ENCODE data around the gene LAMB4.

Gene LAMB4

GRCh38 chr7:108062250-108063014 is 67.7 kb downstream of the LAMB4 start:
- no peak for TF ChIP-seq CTCF (IDR thresholded peaks at IDR 0.05)
- Histone ChIP-seq H3K27me3 (no peaks in the 10 kb centered on the region), H3K27ac (no peak overlapping the region), H3K4me1 (no peaks in the 10 kb centered on the region), H3K4me3 (no peak overlapping the region), H3K36me3 (no peaks in the 10 kb centered on the region), H3K9me3 (no peaks in the 10 kb centered on the region)
- no peak for DNase-seq
- intact Hi-C loops (cut with DNase I; ENCODE audit: low total_unique reads), result no loop called here

- no peak for TF ChIP-seq CTCF (IDR thresholded peaks at IDR 0.05)
- intact Hi-C loops (cut with DNase I; ENCODE audit: low total_unique reads), result no loop called here
- no peaks in the 10 kb centered on the region for H3K36me3 ChIP-seq
- DNase-seq, result no peak
- no peak overlapping the region for H3K4me3 ChIP-seq
- no peaks in the 10 kb centered on the region for H3K27me3 ChIP-seq
- H3K4me1 ChIP-seq, result no peaks in the 10 kb centered on the region
- H3K9me3 ChIP-seq, result no peaks in the 10 kb centered on the region
- H3K27ac ChIP-seq, result no peak overlapping the region
These were observed 70.6 kb downstream of the LAMB4 start for GRCh38 chr7:108059526-108059925.

- H3K4me3 ChIP-seq, result no peak overlapping the region
- H3K4me1 ChIP-seq, result no peaks in the 10 kb centered on the region
- H3K27me3 ChIP-seq, result no peaks in the 10 kb centered on the region
- TF ChIP-seq CTCF (IDR thresholded peaks at IDR 0.05), result no peak
- H3K27ac ChIP-seq, result no peak overlapping the region
- intact Hi-C loops (cut with DNase I; ENCODE audit: low total_unique reads), result no loop called here
- no peaks in the 10 kb centered on the region for H3K36me3 ChIP-seq
- DNase-seq, result no peak
- H3K9me3 ChIP-seq, result no peaks in the 10 kb centered on the region
These were observed 72.1 kb downstream of the LAMB4 start for GRCh38 chr7:108057951-108058481.

- Histone ChIP-seq H3K27ac (no peak overlapping the region), H3K9me3 (no peaks in the 10 kb centered on the region), H3K4me3 (no peak overlapping the region), H3K4me1 (no peaks in the 10 kb centered on the region), H3K27me3 (no peaks in the 10 kb centered on the region), H3K36me3 (no peaks in the 10 kb centered on the region)
- TF ChIP-seq CTCF (IDR thresholded peaks at IDR 0.05), result no peak
- no peak for DNase-seq
- intact Hi-C loops (cut with DNase I; ENCODE audit: low total_unique reads), result no loop called here
These were observed 74.5 kb downstream of the LAMB4 start for GRCh38 chr7:108055611-108056021.

- Histone ChIP-seq H3K36me3 (no peaks in the 10 kb centered on the region), H3K27me3 (no peaks in the 10 kb centered on the region), H3K4me1 (no peaks in the 10 kb centered on the region), H3K27ac (no peak overlapping the region), H3K9me3 (no peaks in the 10 kb centered on the region), H3K4me3 (no peak overlapping the region)
- TF ChIP-seq CTCF (IDR thresholded peaks at IDR 0.05), result no peak
- no peak for DNase-seq
- intact Hi-C loops (cut with DNase I; ENCODE audit: low total_unique reads), result no loop called here
These were observed 75.6 kb downstream of the LAMB4 start for GRCh38 chr7:108054537-108054936.
